ENCODE data around the gene BPIFA1.

BPIFA1 gene

GRCh38 chr20:33235696-33236095 is at the start of gene BPIFA1:
BPIFA1 (plus strand) TSS chr20:33235996; CDS start chr20:33237712, 1,716 bp downstream.
- no peak within 1 kb of the TSS for H3K4me3 Mint-ChIP-seq
- peaks cover 2% of the 10 kb centered on the region for H3K4me1 Mint-ChIP-seq
- ATAC-seq (no peak), DNase-seq (ENCODE audit: low spot score in 2 of 2) (no peak)
- no peaks in the 10 kb centered on the region for H3K36me3 Mint-ChIP-seq
- no peak within 1 kb of the TSS for H3K27ac Mint-ChIP-seq
- no peaks in the 10 kb centered on the region for H3K9me3 Mint-ChIP-seq

GRCh38 chr20:33187491-33187890 is 48.3 kb upstream of the BPIFA1 start:
- ATAC-seq: no peak
- Mint-ChIP-seq H3K9me3 (peaks cover 2% of the 10 kb centered on the region), H3K36me3 (no peaks in the 10 kb centered on the region), H3K27ac (no peak overlapping the region), H3K4me3 (no peak overlapping the region), H3K4me1 (no peaks in the 10 kb centered on the region)
- no peak for DNase-seq (ENCODE audit: low spot score in 2 of 2)

- Mint-ChIP-seq H3K4me1 (no peaks in the 10 kb centered on the region), H3K9me3 (peaks cover under 1% of the 10 kb centered on the region), H3K4me3 (no peak overlapping the region), H3K36me3 (no peaks in the 10 kb centered on the region), H3K27ac (no peak overlapping the region)
- DNase-seq (ENCODE audit: low spot score in 2 of 2): no peak
- no peak for ATAC-seq
These were observed 47.4 kb upstream of the BPIFA1 start for GRCh38 chr20:33188421-33188820.

- DNase-seq (ENCODE audit: low spot score in 2 of 2): no peak
- H3K9me3 Mint-ChIP-seq: no peaks in the 10 kb centered on the region
- no peaks in the 10 kb centered on the region for H3K4me1 Mint-ChIP-seq
- H3K4me3 Mint-ChIP-seq: no peak overlapping the region
- no peaks in the 10 kb centered on the region for H3K36me3 Mint-ChIP-seq
- no peak for ATAC-seq
- H3K27ac Mint-ChIP-seq: no peak overlapping the region
These were observed 44.3 kb upstream of the BPIFA1 start for GRCh38 chr20:33191484-33191883.

- Mint-ChIP-seq H3K27ac (no peak overlapping the region), H3K4me3 (no peak overlapping the region), H3K36me3 (no peaks in the 10 kb centered on the region), H3K4me1 (no peaks in the 10 kb centered on the region), H3K9me3 (no peaks in the 10 kb centered on the region)
- no peak for ATAC-seq
- no peak for DNase-seq (ENCODE audit: low spot score in 2 of 2)
These were observed 43.8 kb upstream of the BPIFA1 start for GRCh38 chr20:33191955-33192354.

- DNase-seq (ENCODE audit: low spot score in 2 of 2) (no peak), ATAC-seq (no peak)
- H3K9me3 Mint-ChIP-seq: no peaks in the 10 kb centered on the region
- no peak overlapping the region for H3K27ac Mint-ChIP-seq
- no peaks in the 10 kb centered on the region for H3K4me1 Mint-ChIP-seq
- H3K36me3 Mint-ChIP-seq: no peaks in the 10 kb centered on the region
- no peak overlapping the region for H3K4me3 Mint-ChIP-seq
These were observed 42.8 kb upstream of the BPIFA1 start for GRCh38 chr20:33192912-33193501.

- no peaks in the 10 kb centered on the region for H3K36me3 Mint-ChIP-seq
- H3K4me3 Mint-ChIP-seq: no peak overlapping the region
- DNase-seq (ENCODE audit: low spot score in 2 of 2): no peak
- H3K27ac Mint-ChIP-seq: no peak overlapping the region
- no peaks in the 10 kb centered on the region for H3K4me1 Mint-ChIP-seq
- H3K9me3 Mint-ChIP-seq: no peaks in the 10 kb centered on the region
- no peak for ATAC-seq
These were observed 36.8 kb upstream of the BPIFA1 start for GRCh38 chr20:33199026-33199425.

- DNase-seq (ENCODE audit: low spot score in 2 of 2) (no peak), ATAC-seq (no peak)
- Mint-ChIP-seq H3K36me3 (no peaks in the 10 kb centered on the region), H3K27ac (no peak overlapping the region), H3K4me3 (no peak overlapping the region), H3K4me1 (no peaks in the 10 kb centered on the region), H3K9me3 (no peaks in the 10 kb centered on the region)
These were observed 33.3 kb upstream of the BPIFA1 start for GRCh38 chr20:33202451-33202850.

GRCh38 chr20:33203444-33203843 is 32.4 kb upstream of the BPIFA1 start:
- no peaks in the 10 kb centered on the region for H3K4me1 Mint-ChIP-seq
- H3K36me3 Mint-ChIP-seq: no peaks in the 10 kb centered on the region
- ATAC-seq: no peak
- DNase-seq (ENCODE audit: low spot score in 2 of 2): no peak
- H3K27ac Mint-ChIP-seq: no peak overlapping the region
- H3K4me3 Mint-ChIP-seq: no peak overlapping the region
- H3K9me3 Mint-ChIP-seq: no peaks in the 10 kb centered on the region

GRCh38 chr20:33209789-33210188 is 26.0 kb upstream of the BPIFA1 start:
- H3K36me3 Mint-ChIP-seq: no peaks in the 10 kb centered on the region
- ATAC-seq (no peak), DNase-seq (ENCODE audit: low spot score in 2 of 2) (peak in 1 of 2 donors; percentile 52)
- peaks cover 3% of the 10 kb centered on the region for H3K9me3 Mint-ChIP-seq
- H3K27ac Mint-ChIP-seq: no peak overlapping the region
- H3K4me3 Mint-ChIP-seq: no peak overlapping the region
- peaks cover 5% of the 10 kb centered on the region for H3K4me1 Mint-ChIP-seq

GRCh38 chr20:33210371-33210770 is 25.4 kb upstream of the BPIFA1 start:
- DNase-seq (ENCODE audit: low spot score in 2 of 2) (no peak), ATAC-seq (no peak)
- Mint-ChIP-seq H3K4me3 (no peak overlapping the region), H3K4me1 (peaks cover 5% of the 10 kb centered on the region), H3K27ac (no peak overlapping the region), H3K36me3 (no peaks in the 10 kb centered on the region), H3K9me3 (peaks cover 3% of the 10 kb centered on the region)

GRCh38 chr20:33211817-33212424 is 23.9 kb upstream of the BPIFA1 start:
- no peaks in the 10 kb centered on the region for H3K36me3 Mint-ChIP-seq
- H3K4me1 Mint-ChIP-seq: peaks cover 5% of the 10 kb centered on the region
- DNase-seq (ENCODE audit: low spot score in 2 of 2): no peak
- ATAC-seq: peak; percentile 64
- H3K4me3 Mint-ChIP-seq: no peak overlapping the region
- H3K27ac Mint-ChIP-seq: no peak overlapping the region
- peaks cover 3% of the 10 kb centered on the region for H3K9me3 Mint-ChIP-seq

GRCh38 chr20:33217052-33217451 is 18.7 kb upstream of the BPIFA1 start, which contains the start of gene BPIFA3:
BPIFA3 (plus strand) TSS chr20:33217352; CDS start chr20:33217537, 185 bp downstream.
- Mint-ChIP-seq H3K4me3 (no peak within 1 kb of the TSS), H3K27ac (no peak within 1 kb of the TSS), H3K4me1 (no peaks in the 10 kb centered on the region), H3K9me3 (no peaks in the 10 kb centered on the region), H3K36me3 (no peaks in the 10 kb centered on the region)
- DNase-seq (ENCODE audit: low spot score in 2 of 2) (no peak), ATAC-seq (no peak)

GRCh38 chr20:33224399-33224798 is 11.4 kb upstream of the BPIFA1 start:
- H3K27ac Mint-ChIP-seq: no peak overlapping the region
- ATAC-seq (no peak), DNase-seq (ENCODE audit: low spot score in 2 of 2) (no peak)
- no peaks in the 10 kb centered on the region for H3K36me3 Mint-ChIP-seq
- no peaks in the 10 kb centered on the region for H3K9me3 Mint-ChIP-seq
- no peak overlapping the region for H3K4me3 Mint-ChIP-seq
- H3K4me1 Mint-ChIP-seq: no peaks in the 10 kb centered on the region

GRCh38 chr20:33229843-33230242 is 6.0 kb upstream of the BPIFA1 start:
- no peak overlapping the region for H3K4me3 Mint-ChIP-seq
- H3K9me3 Mint-ChIP-seq: no peaks in the 10 kb centered on the region
- no peaks in the 10 kb centered on the region for H3K36me3 Mint-ChIP-seq
- peak overlapping the region; percentile 64 for H3K27ac Mint-ChIP-seq
- ATAC-seq: peak; percentile 84
- DNase-seq (ENCODE audit: low spot score in 2 of 2): no peak
- H3K4me1 Mint-ChIP-seq: peaks cover 15% of the 10 kb centered on the region

GRCh38 chr20:33231237-33231636 is 4.6 kb upstream of the BPIFA1 start:
- Mint-ChIP-seq H3K9me3 (no peaks in the 10 kb centered on the region), H3K27ac (no peak overlapping the region), H3K4me1 (peaks cover 15% of the 10 kb centered on the region), H3K36me3 (no peaks in the 10 kb centered on the region), H3K4me3 (no peak overlapping the region)
- no peak for DNase-seq (ENCODE audit: low spot score in 2 of 2)
- ATAC-seq: no peak
